Peyer's patch (tissue), 4 donors: Measurements from ENCODE around the gene TMEM266.

Source experiments
- POLR2A ChIP-seq, 2 donors: fragments of 450-650 bp; IDR thresholded peaks; one replicate each; pipeline ENCODE4 v1.5.1; 2017; ENCODE audit warnings: antibody characterized with exemption in 2 of 2, mild to moderate bottlenecking in 2 of 2, moderate library complexity in 2 of 2
- TF ChIP-seq, protein P1 (sequence below), 6 experiments: fragments of 450-650 bp in 4 of 6; fragments of 200-600 bp in 2 of 6; sonication (generic) in 1 of 6; IDR thresholded peaks; one replicate each; pipeline ENCODE4 v1.5.1; 2017 to 2019; ENCODE audit warnings: antibody characterized with exemption in 6 of 6, mild to moderate bottlenecking in 3 of 6, moderate library complexity in 1 of 6

DNA sequence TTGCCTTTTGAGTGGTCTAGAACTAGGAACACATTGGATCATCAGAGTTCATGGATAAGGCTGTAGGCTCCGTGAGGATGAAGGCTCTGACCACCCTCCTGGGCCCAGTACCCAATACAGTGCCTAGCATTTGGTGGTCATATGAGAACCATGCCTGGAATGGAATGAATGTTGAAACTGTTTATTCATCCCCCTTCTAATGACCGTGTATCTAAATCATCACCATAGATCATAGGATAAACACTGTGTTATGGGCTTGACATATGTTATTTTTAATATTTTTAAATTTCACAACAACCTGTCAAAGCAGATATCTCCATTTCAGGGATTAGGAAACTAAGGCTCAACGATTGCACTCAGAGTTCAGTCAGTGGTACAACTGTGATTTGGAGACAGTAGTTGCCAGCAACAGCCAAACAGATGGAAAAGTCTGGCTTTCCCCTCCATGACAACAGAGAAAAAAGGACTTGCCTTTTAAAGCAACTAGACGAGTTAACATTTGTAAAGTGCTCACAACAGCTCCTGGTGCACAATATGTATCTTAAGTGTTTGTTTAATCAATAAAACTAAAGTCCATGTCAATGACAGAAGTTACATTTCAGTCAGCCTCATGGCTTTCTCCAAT, 89.6 kb downstream of the TMEM266 start:
- TF ChIP-seq, protein P1, sequence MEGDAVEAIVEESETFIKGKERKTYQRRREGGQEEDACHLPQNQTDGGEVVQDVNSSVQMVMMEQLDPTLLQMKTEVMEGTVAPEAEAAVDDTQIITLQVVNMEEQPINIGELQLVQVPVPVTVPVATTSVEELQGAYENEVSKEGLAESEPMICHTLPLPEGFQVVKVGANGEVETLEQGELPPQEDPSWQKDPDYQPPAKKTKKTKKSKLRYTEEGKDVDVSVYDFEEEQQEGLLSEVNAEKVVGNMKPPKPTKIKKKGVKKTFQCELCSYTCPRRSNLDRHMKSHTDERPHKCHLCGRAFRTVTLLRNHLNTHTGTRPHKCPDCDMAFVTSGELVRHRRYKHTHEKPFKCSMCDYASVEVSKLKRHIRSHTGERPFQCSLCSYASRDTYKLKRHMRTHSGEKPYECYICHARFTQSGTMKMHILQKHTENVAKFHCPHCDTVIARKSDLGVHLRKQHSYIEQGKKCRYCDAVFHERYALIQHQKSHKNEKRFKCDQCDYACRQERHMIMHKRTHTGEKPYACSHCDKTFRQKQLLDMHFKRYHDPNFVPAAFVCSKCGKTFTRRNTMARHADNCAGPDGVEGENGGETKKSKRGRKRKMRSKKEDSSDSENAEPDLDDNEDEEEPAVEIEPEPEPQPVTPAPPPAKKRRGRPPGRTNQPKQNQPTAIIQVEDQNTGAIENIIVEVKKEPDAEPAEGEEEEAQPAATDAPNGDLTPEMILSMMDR (IDR thresholded peaks at IDR 0.05): no peak
- TF ChIP-seq POLR2A (IDR thresholded peaks at IDR 0.05): no peak
